ENCODE measurements around the gene CCN5. TPM values are rescaled to one million over a fixed set of nuclear protein-coding genes. Genes with fewer than 3 reads are reported as not detected.

Gene CCN5
- polyA plus RNA-seq, 4 donors, result 0.10 to 0.26 (median 0.11) TPM; not detected in 1

DNA sequence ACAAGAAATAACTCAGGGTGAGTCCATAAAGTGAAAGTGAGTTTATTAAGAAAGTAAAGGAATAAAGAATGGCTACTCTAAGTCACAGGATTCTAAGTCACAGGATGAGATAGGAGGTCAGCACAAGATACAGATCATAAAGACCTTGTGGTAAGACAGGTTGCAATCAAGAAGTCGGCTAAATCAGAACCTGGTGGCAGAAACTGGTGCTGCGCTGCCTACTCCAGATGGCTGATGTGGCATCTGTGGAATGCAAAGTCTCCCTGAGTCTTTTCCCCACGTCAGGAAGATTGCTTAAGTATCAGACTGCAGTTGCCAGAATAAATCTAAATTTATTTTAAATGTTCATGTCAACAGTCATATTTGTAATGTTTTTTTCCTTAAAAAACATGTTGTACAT lies 19.8 kb downstream of the CCN5 start:
- DNase-seq (ENCODE audit: low read depth in 4 of 4, low spot score in 3 of 4), result no peak

DNA sequence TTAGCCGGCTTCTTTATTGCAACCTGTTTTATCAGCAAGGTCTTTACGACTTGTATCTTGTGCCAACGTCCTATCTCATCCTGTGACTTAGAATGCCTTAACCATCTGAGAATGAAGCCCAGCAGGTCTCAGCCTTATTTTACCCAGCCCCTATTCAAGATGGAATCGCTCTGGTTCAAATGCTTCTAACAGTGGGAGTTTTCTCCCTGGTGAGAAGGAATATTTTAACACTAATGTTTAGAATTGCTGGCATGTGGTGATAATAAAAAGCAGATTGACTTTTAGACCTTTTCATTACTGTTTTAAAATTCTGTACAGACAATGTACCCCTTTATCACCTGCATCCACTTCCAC lies 20.6 kb downstream of the CCN5 start:
- no peak for DNase-seq (ENCODE audit: low read depth in 4 of 4, low spot score in 3 of 4)

DNA sequence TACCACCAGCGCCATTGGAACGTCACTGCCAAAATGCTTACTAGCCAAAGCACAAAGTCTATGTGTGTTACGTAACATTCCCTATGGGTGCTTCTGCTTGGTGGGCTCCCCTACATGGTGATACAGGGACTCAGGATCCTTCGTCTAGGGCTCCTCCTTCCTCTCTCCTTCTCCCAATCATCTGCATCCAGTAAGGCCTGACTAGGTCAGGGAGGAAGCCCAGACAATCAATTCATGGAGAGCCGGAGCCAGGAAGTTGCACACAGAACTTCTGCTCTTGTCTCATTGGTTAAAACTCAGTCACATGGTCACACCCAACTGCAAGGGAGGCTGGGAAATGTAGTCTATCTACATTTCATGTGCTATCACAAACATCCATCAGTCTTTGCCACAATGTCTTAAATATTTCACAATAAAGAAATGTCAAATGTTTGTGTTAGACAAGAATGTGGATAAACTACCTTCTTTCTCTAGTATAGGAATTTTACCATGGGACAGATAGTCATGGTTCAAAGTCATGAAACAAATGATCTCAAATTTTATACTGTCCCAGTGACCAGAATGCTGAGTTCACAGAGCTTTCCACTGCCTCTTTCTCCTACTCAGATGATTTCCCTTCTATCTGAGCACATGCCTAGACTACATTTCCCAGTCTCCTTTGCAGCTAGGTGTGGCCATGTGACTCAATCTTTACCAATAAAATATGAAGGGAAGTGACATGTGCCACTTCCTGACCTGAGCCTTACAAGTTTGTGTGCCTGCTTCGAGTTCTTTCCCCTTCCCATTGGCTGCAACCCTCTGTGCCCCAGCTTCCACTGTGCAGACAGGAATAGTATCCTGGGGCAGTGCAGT lies 21.2 kb downstream of the CCN5 start:
- DNase-seq (ENCODE audit: low read depth in 4 of 4, low spot score in 3 of 4), result no peak

DNA sequence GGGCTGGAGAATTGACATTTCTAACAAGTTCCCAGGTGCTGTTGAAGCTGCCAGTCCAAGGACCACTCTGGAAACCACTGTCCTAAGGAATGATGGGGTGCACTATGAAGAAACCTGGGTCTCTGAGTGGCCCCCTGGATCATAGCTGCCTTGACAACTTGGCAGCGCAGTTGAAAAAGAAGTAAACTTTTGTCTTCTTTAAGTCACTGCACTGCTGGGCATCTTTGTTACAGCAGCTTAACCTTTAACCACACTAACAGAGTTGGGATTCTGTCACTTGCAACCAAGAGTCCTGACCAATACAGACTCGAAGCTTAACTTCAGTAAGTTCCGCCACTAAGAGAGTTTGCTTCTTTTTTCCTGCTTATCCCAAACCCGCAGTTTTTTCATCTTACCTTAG lies 21.9 kb downstream of the CCN5 start:
- DNase-seq (ENCODE audit: low read depth in 4 of 4, low spot score in 3 of 4), result no peak

DNA sequence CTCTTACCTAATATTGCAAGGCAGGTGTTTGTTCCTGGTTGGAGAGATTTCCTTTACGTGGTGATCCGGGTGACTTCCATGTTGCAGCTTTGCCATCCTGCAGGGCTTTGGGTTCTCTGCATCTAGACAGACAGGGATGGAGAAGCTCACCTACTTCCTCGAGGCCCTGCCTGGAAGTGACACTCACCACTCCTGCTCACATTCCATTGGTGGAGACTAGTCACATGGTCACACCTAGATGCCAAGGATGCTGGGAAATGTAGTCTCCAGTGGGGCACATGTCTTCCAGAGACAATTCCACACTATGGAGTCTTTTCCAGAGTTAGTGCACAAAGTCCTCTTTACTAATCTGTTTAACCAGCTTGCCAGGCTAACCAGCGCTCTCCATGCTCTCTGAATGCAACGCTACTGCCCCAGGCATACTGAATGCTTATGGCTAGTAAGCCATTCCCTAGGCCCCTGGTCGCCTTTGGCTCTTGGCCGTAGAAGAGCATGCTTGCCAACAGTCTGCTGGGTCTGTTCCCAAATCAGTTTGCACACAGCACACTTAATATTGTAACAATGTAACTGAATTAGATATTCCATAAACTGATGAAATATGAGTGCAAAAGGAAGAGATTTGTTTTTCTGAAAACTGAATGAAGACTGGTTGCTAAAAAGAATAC lies 23.8 kb downstream of the CCN5 start:
- no peak for DNase-seq (ENCODE audit: low read depth in 4 of 4, low spot score in 3 of 4)

DNA sequence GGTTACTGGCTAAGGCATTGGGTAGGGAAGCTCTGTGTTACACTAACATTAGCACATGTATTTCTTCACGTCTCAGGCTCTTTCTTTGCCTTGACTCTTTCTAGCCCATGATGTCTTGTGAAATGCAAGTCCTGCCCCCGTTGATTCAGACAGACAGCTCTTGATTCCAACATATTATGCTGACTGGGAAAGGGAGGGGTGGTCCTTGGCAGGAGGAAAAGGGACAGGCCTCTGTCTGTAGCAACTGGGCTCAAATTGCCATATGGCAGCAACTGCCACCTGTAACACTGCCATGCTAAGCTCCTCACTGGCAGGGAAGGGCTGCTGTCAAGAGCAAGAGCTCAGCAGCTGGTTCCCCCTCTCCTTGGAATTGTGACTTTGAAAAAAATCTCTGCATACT lies 24.8 kb downstream of the CCN5 start:
- DNase-seq (ENCODE audit: low read depth in 4 of 4, low spot score in 3 of 4), result no peak

DNA sequence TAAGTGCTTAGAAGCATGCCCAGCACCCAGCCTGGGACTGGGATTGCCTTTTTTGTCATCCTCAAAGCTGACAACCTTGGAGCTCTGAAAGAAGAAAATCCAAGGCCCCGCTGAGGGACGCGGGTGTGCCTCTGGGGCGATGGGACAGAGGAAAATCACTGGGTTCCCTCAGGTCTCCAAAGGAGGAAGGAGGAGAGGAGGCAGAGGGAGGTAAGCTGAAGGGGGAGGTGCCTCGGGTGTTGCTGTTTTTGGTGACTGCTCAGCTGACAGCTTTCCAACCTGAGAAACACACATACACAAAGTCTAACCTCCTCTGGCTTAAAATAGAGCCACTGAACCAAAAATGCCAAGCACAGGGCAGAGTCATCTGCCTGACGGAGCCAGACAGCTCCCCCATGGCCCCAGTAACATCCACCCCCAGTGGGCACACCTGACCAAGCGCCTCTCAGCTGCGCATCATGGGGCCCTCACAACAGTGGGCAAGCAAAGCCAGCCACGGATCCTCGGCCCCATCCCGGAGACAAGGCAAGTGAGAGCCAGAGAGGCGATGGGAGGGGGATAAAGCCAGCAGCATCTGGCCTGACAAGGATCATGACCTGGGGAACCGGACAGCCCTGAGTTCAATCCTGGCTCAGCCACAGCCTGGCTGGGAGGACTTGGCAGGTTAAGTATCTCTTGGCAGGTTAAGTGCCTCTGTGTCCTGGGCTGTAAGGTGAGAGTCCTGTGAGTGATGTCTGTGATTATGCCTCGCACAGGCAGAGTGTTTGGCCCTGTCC lies 27.3 kb downstream of the CCN5 start:
- no peak for DNase-seq (ENCODE audit: low read depth in 4 of 4, low spot score in 3 of 4)

DNA sequence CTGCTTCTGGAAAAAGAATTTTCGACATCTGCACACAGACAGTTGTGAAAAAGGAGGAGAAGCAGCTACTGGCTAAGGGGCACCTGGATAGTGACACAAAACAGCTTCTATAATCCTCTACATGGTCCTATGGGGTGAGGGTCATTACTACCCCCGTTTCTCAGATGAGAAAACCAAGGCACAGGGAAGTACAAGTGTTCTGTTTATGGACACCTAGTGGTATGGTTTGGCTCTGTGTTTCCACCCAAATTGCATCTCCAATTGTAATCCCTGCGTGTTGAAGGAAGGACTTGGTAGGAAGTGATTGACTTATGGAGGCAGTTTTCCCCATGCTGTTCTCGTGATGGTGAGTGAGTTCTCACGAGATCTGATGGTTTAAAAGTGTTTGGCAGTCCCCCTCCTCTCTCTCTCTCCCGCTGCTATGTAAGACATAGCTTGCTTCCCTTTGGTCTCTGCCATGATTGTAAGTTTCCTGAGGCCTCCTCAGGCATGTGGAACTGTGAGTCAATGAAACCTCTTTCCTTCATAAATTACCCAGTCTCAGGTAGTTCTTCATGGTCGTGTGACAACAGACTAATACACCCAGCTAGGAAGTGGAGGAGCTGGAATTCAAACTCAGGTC lies 28.0 kb downstream of the CCN5 start:
- DNase-seq (ENCODE audit: low read depth in 4 of 4, low spot score in 3 of 4), result no peak

DNA sequence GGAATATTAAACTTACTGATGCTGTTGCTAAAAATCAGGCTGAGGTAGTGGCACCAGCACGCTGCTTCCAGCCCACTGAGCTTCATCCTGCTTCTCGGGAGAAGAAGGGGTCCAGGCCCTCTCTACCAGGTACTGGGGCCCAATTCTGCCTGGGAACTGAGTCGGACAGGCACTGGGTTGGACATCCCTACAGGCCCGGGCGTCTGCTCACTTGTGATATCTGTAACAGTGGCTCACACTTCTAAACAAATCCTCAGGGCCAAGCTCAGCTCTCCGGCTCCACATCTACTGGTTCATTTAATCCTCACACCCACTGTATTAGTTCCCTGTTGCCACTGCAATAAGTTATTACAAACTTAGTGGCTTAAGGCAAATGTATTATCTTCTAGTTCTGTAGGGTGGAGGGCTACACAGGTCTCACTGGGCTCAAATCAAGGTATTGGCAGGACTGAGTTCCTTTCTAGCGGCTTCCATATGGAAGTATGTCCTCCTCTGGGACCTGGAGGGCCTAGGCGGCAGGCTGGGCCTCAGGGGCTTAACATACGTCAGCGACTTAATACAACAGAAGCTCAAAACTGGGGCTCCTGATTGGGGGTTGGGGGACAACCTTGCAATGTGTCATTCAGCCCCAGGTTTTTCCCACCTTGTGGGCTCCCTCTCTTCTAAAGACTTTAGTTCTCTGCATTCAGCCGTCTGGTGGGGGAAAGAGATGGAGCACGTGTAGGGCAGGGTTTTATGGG lies 28.9 kb downstream of the CCN5 start:
- DNase-seq (ENCODE audit: low read depth in 4 of 4, low spot score in 3 of 4), result no peak

DNA sequence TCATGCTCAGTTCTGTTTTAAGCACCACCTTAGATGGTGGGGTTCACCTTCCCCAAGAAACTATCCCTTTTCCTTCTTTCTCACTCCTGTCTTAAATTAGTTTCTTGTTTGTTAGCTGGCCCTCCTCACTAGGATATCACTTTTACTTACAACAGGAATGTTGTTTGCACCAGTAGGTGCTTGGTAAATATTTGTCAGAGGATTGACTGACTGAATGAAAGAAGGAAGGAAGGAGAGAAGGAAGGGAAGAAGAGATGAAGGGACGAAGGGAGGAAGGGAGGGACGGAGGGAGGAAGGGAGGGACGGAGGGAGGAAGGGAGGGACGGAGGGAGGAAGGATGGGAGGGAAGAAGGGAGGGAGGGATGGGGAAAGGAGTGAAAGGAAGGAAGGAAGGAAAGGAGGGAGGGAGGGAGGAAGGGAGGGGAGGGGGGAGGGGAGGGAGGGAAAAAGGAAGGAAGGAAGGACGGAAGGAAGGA lies 30.0 kb downstream of the CCN5 start:
- no peak for DNase-seq (ENCODE audit: low read depth in 4 of 4, low spot score in 3 of 4)

DNA sequence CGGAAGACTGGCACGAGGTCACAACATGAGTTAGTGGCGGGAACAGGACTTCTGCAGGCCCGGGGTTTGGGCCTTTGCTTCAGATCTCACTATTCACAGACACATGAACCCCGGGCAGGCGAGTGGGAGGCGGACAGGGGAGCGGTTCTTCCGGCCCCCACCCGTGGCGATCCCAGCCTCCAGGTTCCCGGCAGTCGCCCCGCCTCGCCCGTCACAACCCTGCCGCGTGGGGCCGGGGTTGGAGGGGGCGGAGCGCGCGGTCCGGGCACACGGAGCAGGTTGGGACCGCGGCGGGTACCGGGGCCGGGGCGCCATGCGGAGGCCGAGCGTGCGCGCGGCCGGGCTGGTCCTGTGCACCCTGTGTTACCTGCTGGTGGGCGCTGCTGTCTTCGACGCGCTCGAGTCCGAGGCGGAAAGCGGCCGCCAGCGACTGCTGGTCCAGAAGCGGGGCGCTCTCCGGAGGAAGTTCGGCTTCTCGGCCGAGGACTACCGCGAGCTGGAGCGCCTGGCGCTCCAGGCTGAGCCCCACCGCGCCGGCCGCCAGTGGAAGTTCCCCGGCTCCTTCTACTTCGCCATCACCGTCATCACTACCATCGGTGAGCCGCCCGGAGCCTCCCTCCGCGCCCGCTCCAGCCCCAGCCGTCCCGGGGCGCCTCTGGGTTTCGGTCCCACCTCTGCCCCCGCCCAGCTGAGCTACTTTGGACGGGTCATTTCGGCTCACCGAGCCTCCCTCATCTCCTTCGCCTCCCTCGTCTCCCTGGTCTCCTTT lies 30.6 kb downstream of the CCN5 start, which contains the start of gene KCNK15:
KCNK15 (plus strand) TSS at position 268 of the 769 bp plus-strand sequence; CDS start at position 314, 46 bp downstream.
- no peak for DNase-seq (ENCODE audit: low read depth in 4 of 4, low spot score in 3 of 4)

DNA sequence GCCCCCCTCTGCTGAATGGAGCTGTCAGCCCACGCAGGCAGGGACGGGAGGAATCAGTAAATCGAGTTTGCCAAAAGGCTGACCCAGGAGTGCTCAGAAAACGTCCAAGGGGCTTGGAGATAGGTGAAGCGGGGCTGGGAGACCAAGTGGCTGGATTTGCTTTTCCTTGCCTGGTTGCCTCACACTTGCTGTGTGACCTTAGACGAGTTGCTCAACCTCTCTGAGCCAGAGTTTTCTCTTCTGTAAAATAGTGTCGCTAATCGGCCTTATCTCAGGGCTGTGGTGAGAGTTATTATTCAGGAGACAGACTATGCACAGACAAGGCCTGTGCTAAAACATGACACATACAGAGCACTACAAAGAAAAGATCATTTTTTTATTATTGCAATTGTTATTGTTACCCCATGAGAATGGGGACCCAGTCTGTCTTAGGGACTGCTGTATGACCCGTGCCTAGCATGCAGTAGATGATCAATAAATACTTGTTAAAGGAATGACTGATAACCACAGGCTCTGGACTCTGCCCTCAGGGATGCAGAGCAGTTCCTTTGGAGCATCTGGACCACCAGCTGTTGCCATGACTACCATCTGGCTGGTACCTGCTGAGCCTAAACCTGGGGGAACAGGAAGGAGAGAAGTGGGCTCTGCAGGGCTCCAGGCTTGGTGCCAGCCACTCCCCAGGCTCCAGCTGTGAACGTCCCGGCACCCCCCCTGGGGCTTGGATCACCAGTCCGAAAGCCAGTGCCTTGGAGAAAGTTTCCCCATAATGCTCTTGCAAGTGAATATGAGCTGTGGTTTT lies 31.4 kb downstream of the CCN5 start:
- no peak for DNase-seq (ENCODE audit: low read depth in 4 of 4, low spot score in 3 of 4)

DNA sequence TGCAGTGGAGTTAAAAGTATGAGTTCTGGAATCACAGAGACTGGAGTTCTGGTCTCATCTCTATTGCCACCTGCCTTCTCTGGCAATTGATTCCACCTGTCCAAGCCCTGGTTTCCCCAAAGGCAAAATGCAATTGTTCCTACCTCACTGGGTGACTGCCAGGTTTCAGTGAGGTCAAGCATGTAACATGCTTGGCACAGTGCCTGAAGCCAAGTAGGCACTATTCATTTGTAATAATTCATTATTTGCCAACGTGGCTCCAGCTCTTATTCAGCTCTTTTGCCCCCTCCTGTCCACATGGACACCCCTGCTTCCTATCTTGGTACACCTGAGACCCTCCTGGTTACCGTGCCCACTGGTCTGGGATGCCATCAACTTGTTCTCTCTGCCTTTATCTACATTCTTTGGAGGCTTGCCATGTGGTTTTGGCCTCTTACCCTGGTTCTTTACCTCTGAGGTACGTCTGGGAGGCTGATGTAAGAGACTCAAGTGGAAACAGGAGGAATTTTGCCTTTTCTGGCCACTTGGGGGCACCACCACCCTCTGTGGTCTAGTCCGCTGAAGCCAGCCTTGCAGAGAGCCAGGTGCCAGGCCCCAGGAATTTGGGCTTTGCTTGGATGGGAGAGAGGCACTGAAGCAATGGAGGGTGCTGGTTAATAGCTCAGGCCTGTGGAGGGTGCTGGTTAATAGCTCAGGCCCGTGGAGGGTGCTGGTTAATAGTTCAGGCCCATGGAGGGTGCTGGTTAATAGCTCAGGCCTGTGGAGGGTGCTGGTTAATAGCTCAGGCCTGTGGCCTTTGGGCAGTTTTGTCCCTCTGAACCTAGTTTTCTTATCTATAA lies 32.2 kb downstream of the CCN5 start:
- peak in 1 of 4 donors; percentile 64 for DNase-seq (ENCODE audit: low read depth in 4 of 4, low spot score in 3 of 4)

DNA sequence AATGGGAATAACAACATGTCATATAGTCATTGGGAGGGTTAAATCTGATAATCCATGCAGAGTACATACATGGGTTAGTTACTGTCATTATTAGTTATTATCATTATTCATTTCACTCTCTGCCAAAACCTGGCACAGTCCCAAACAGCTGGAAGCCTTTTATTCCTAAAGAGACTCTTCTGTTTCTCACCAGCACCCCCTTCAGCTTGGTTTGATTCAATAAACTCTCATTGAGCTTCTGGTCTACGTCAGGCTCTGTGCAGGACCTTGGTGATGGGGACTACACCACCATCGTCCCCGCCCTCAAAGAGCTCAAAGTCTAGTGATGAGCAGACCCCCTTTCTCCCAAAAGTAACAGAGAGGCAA lies 32.8 kb downstream of the CCN5 start:
- no peak for DNase-seq (ENCODE audit: low read depth in 4 of 4, low spot score in 3 of 4)

DNA sequence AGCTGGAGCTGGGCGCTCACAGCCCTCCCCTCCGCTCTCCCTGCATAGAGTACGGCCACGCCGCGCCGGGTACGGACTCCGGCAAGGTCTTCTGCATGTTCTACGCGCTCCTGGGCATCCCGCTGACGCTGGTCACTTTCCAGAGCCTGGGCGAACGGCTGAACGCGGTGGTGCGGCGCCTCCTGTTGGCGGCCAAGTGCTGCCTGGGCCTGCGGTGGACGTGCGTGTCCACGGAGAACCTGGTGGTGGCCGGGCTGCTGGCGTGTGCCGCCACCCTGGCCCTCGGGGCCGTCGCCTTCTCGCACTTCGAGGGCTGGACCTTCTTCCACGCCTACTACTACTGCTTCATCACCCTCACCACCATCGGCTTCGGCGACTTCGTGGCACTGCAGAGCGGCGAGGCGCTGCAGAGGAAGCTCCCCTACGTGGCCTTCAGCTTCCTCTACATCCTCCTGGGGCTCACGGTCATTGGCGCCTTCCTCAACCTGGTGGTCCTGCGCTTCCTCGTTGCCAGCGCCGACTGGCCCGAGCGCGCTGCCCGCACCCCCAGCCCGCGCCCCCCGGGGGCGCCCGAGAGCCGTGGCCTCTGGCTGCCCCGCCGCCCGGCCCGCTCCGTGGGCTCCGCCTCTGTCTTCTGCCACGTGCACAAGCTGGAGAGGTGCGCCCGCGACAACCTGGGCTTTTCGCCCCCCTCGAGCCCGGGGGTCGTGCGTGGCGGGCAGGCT lies 35.1 kb downstream of the CCN5 start:
- DNase-seq (ENCODE audit: low read depth in 4 of 4, low spot score in 3 of 4), result no peak

DNA sequence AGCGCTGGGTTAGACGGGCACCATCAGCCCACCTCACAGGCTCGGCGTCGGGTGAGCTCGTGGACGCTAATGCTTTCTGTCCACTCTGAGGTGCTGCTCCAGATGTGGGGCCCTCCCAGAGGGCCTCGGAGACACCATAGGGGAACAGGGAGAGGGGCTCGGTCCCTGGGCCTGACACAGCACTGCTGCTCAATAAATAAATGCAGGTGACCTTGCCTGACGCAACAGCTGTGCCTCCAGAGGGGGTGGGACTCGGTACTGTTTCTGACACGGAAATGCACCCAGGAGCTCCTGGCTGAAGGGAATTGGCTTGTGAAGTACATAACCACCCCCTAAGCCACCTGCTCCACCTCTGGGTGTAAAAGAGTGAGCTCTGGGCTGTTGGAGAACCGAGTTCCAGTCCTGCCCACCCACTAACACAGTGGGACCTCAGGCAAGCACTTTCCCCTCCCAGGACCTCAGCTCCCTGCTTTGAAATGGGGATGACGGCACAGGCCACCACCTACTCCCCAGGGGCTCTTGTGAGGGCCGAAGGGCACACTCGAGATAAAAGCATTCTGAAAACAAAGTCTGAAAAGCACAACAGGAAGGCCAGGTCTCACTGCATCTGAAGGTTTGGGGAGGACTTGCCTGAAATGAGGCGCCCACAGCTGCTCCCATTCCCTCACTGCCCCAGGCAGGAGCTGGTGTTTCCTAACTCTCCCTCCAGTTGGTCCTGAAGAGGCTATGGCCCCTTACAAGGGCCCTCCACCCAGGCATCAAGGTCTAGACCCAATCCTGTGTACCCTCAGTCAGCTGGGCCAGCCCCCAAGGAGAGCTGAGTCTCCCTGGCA lies 37.1 kb downstream of the CCN5 start:
- DNase-seq (ENCODE audit: low read depth in 4 of 4, low spot score in 3 of 4), result no peak
